IPS DF 4.7 (cell line): ENCODE data around the gene AFF3.

ENCODE experiments used
- DNase-seq: peaks from one replicate; pipeline ENCODE4 v3.0.0-alpha.2; 2013; ENCODE audit warnings: low spot score; ENCODE audit errors: extremely low read depth

AFF3 gene

GRCh38 chr2:100045000-100045399 is 97.4 kb downstream of the AFF3 start:
- no peak for DNase-seq

GRCh38 chr2:100043891-100044255 is 98.5 kb downstream of the AFF3 start:
- no peak for DNase-seq

- no peak for DNase-seq
Measured at GRCh38 chr2:100043081-100043890, 99.1 kb downstream of the AFF3 start.

GRCh38 chr2:100042562-100042961 is 99.8 kb downstream of the AFF3 start:
- DNase-seq, result no peak

GRCh38 chr2:100041946-100042345 is 100.4 kb downstream of the AFF3 start:
- no peak for DNase-seq

- DNase-seq, result no peak
Measured at GRCh38 chr2:100041385-100041784, 101.0 kb downstream of the AFF3 start.

GRCh38 chr2:100040906-100041305 is 101.5 kb downstream of the AFF3 start:
- DNase-seq, result no peak

GRCh38 chr2:100039291-100039980 is 103.0 kb downstream of the AFF3 start:
- no peak for DNase-seq

- no peak for DNase-seq
Measured at GRCh38 chr2:100038011-100038410, 104.4 kb downstream of the AFF3 start.

GRCh38 chr2:100036793-100037192 is 105.6 kb downstream of the AFF3 start:
- DNase-seq, result no peak

GRCh38 chr2:100036026-100036425 is 106.4 kb downstream of the AFF3 start:
- no peak for DNase-seq

GRCh38 chr2:100034431-100034830 is 108.0 kb downstream of the AFF3 start:
- DNase-seq, result no peak

- DNase-seq, result no peak
Measured at GRCh38 chr2:100033976-100034375, 108.4 kb downstream of the AFF3 start.

GRCh38 chr2:100031604-100032003 is 110.8 kb downstream of the AFF3 start:
- no peak for DNase-seq

GRCh38 chr2:100029460-100029859 is 112.9 kb downstream of the AFF3 start:
- DNase-seq, result no peak

- DNase-seq, result no peak
Measured at GRCh38 chr2:100021791-100022340, 120.5 kb downstream of the AFF3 start.

- DNase-seq, result no peak
Measured at GRCh38 chr2:100019499-100019898, 122.9 kb downstream of the AFF3 start.

GRCh38 chr2:100018341-100019193 is 123.8 kb downstream of the AFF3 start:
- no peak for DNase-seq

GRCh38 chr2:100017633-100018032 is 124.8 kb downstream of the AFF3 start:
- no peak for DNase-seq

- no peak for DNase-seq
Measured at GRCh38 chr2:100016756-100017155, 125.6 kb downstream of the AFF3 start.

GRCh38 chr2:100015849-100016248 is 126.5 kb downstream of the AFF3 start:
- DNase-seq, result no peak
